B cell (primary cell): ENCODE data around the gene LMTK3. TPM values are rescaled to one million over a fixed set of nuclear protein-coding genes. Genes with fewer than 3 reads are reported as not detected.

Experiments used
- ATAC-seq: fragments of 200-7000 bp; cut with Tn5 transposase; one replicate; pipeline ENCODE4 v1.10.0; 2021; ENCODE audit warnings: low read depth, mild to moderate bottlenecking, moderate number of reproducible peaks, moderate library complexity
- CTCF ChIA-PET: fragments of 350-600 bp; sonication (Branson Sonifier 250); formaldehyde crosslinking; loops from one replicate; lab custom pipeline; 2021; ENCODE audit warnings: antibody characterized with exemption, inconsistent platforms; lab: Charles Lee
- POLR2A ChIA-PET: fragments of 350-600 bp; sonication (Branson Sonifier 250); formaldehyde crosslinking; loops from one replicate; lab custom pipeline; 2021; ENCODE audit warnings: antibody characterized with exemption; lab: Charles Lee
- DNase-seq: peaks from one replicate; pipeline ENCODE4 v3.0.0; 2013
- H2AFZ ChIP-seq: 2 replicates; pipeline ENCODE4 v1.6.1; 2012; ENCODE audit warnings: mild to moderate bottlenecking, low read depth, low read length; ENCODE audit not compliant: insufficient read depth, poor library complexity, severe bottlenecking
- H3K27ac ChIP-seq, 2 donors: 1 replicate in 1 of 2; 2 replicates in 1 of 2; pipeline ENCODE4 v1.5.1; 2012 to 2013; ENCODE audit warnings: low read length in 2 of 2, mild to moderate bottlenecking in 2 of 2, moderate library complexity in 1 of 2
- H3K27me3 ChIP-seq, 4 experiments: fragments of 200-600 bp in 1 of 4; sonication (generic) in 1 of 4; replicated peaks in 1 of 4; 1 replicate in 2 of 4; 2 replicates in 2 of 4; pipeline versions ENCODE4 v1.6.1 to v1.7.0; 2013 to 2016; ENCODE audit warnings: low read length in 3 of 4, mild to moderate bottlenecking in 2 of 4, mixed read lengths in 1 of 4, moderate library complexity in 1 of 4; ENCODE audit not compliant: insufficient read depth in 4 of 4, control insufficient read depth in 3 of 4; ENCODE audit errors: control extremely low read depth in 1 of 4
- H3K36me3 ChIP-seq, 2 experiments: replicated peaks in 1 of 2; 1 replicate in 1 of 2; 2 replicates in 1 of 2; pipeline versions ENCODE4 v1.6.1 to v1.7.1; 2013; ENCODE audit warnings: low read length in 1 of 2; ENCODE audit not compliant: insufficient read depth in 2 of 2, control insufficient read depth in 1 of 2; ENCODE audit errors: control extremely low read depth in 1 of 2, extremely low read depth in 1 of 2
- H3K4me1 ChIP-seq, 2 donors: fragments of 200-600 bp in 1 of 2; sonication (generic) in 1 of 2; 1 replicate in 1 of 2; 2 replicates in 1 of 2; pipeline versions ENCODE4 v1.5.1 to v1.6.1; 2013 to 2017; ENCODE audit warnings: low read length in 2 of 2; ENCODE audit not compliant: control insufficient read depth in 2 of 2, insufficient read depth in 2 of 2
- H3K4me2 ChIP-seq: replicated peaks from 2 replicates; pipeline ENCODE3; 2012; ENCODE audit warnings: mild to moderate bottlenecking, low read depth, low read length; ENCODE audit not compliant: poor library complexity, severe bottlenecking
- H3K4me3 ChIP-seq, 5 experiments: fragments of 200-600 bp in 1 of 5; sonication (generic) in 1 of 5; 1 replicate in 3 of 5; 2 replicates in 2 of 5; pipeline versions ENCODE4 v1.5.1 to v1.7.0; 2011 to 2016; ENCODE audit warnings: low read length in 4 of 5, mild to moderate bottlenecking in 4 of 5, low read depth in 2 of 5, control low read depth in 1 of 5, moderate library complexity in 1 of 5; ENCODE audit not compliant: insufficient read depth in 1 of 5; ENCODE audit errors: control extremely low read depth in 1 of 5, extremely low read depth in 1 of 5
- H3K79me2 ChIP-seq: fragments of 200-600 bp; sonication (generic); one replicate; pipeline ENCODE4 v1.6.0; 2016; ENCODE audit warnings: low read length; ENCODE audit not compliant: control insufficient read depth, insufficient read depth
- H3K9ac ChIP-seq: fragments of 200-600 bp; sonication (generic); 2 replicates; pipeline ENCODE4 v1.6.1; 2017; ENCODE audit warnings: mild to moderate bottlenecking, low read length, moderate library complexity
- H3K9me3 ChIP-seq, 3 donors: one replicate each; pipeline versions ENCODE4 v1.6.1 to v1.7.1; 2013; ENCODE audit warnings: low read length in 2 of 3; ENCODE audit not compliant: control insufficient read depth in 2 of 3, insufficient read depth in 1 of 3; ENCODE audit errors: control extremely low read depth in 1 of 3
- H4K20me1 ChIP-seq: 2 replicates; pipeline ENCODE4 v1.6.0; 2012; ENCODE audit warnings: mild to moderate bottlenecking, low read length; ENCODE audit not compliant: insufficient read depth, control insufficient read depth, poor library complexity, severe bottlenecking
- H3K27ac Mint-ChIP-seq: one replicate; pipeline ENCODE4 v1.8.0; 2021; ENCODE audit warnings: mixed read lengths
- H3K27me3 Mint-ChIP-seq: one replicate; pipeline ENCODE4 v1.8.0; 2021; ENCODE audit warnings: mixed read lengths
- H3K4me1 Mint-ChIP-seq: one replicate; pipeline ENCODE4 v1.8.0; 2021; ENCODE audit warnings: mixed read lengths
- H3K4me3 Mint-ChIP-seq: one replicate; pipeline ENCODE4 v1.8.0; 2021; ENCODE audit warnings: mixed read lengths
- H3K9me3 Mint-ChIP-seq: one replicate; pipeline ENCODE4 v1.8.0; 2022; ENCODE audit warnings: mixed read lengths; ENCODE audit not compliant: insufficient read depth
- CTCF ChIP-seq: fragments of 200-600 bp; IDR thresholded peaks from one replicate; pipeline ENCODE4 v1.8.0; 2022; ENCODE audit warnings: antibody characterized with exemption, mild to moderate bottlenecking
- EZH2 ChIP-seq: IDR thresholded peaks from 2 replicates; pipeline ENCODE4 v1.6.1; 2012; ENCODE audit warnings: borderline replicate concordance, low read depth, mild to moderate bottlenecking, moderate library complexity, low read length; ENCODE audit not compliant: insufficient read depth, poor library complexity, severe bottlenecking
- WGBS: methylation state at CpG from one replicate; pipeline ENCODE4 v1.1.5; 2013; ENCODE audit warnings: missing lambda C conversion rate; ENCODE audit not compliant: insufficient coverage; 5-methylcytosine and 5-hydroxymethylcytosine counted together
- intact Hi-C: fragments of 100-400 bp; cut with micrococcal nuclease; formaldehyde crosslinking; loops from one replicate; pipeline ENCODE4 v1.10.0; 2022
- polyA plus RNA-seq: library from polyadenylated mRNA; depleted of rRNA; stranded (reverse); fragments of >200 nt; gene quantifications from 2 replicates; pipeline ENCODE4 v1.2.3, GENCODE V29; 2012
- total RNA-seq, 2 donors: library from RNA; stranded (reverse); fragments of 120-200 nt in 1 of 2; gene quantifications; 1 replicate in 1 of 2; 2 replicates in 1 of 2; pipeline versions ENCODE4 v1.2.3 to v1.2.4, GENCODE V29; 2013 to 2022

LMTK3 gene
- total and polyA plus RNA-seq, 2 donors (not counting 1 experiment from before 2014, with no cell fraction given) = 0.19 to 1.6 TPM

DNA sequence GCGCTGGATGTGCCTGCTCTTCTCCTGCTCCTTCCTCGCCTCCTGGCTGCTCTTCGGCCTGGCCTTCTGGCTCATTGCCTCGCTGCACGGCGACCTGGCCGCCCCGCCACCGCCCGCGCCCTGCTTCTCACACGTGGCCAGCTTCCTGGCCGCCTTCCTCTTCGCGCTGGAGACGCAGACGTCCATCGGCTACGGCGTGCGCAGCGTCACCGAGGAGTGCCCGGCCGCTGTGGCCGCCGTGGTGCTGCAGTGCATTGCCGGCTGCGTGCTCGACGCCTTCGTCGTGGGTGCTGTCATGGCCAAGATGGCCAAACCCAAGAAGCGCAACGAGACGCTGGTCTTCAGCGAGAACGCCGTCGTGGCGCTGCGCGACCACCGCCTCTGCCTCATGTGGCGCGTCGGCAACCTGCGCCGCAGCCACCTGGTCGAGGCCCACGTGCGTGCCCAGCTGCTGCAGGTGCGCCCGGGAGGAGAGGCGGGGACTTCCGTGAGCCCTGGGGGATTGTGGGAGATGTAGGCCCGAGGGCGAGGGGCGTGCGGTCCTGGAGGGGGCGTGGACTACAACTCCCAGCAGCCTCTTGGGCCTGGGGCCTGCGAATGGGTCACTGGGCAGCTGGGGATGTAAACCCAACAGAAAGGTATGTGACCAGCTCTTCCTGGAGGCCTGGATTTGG, 49.5 kb downstream of the LMTK3 start:
- intact Hi-C loops = no loop called here
- POLR2A ChIA-PET = no interaction called here
- no peak for DNase-seq

More for the DNA sequence above, 49.5 kb downstream of the LMTK3 start:
- peaks cover 0 to 3% (median 0%) of the 10 kb centered on the region in 4 experiments for H3K27me3 ChIP-seq
- H3K79me2 ChIP-seq = no peaks in the 10 kb centered on the region
- ATAC-seq = no peak
- no peaks in the 10 kb centered on the region for H4K20me1 ChIP-seq
- no peak overlapping the region for H3K9ac ChIP-seq
- no peak overlapping the region for H3K27ac ChIP-seq
- no peaks in the 10 kb centered on the region for H3K4me1 Mint-ChIP-seq
- H3K27ac Mint-ChIP-seq = no peak overlapping the region
- H2AFZ ChIP-seq = no peak overlapping the region
- no peaks in the 10 kb centered on the region for H3K4me1 ChIP-seq
- WGBS = 95% methylated on average over 55 of the region's 62 CpGs
- H3K4me3 ChIP-seq = no peak overlapping the region
- no peaks in the 10 kb centered on the region for H3K9me3 Mint-ChIP-seq
- TF ChIP-seq CTCF = no peak
- TF ChIP-seq EZH2 = no peak
- H3K4me3 Mint-ChIP-seq = no peak overlapping the region
- no peaks in the 10 kb centered on the region for H3K36me3 ChIP-seq
- H3K9me3 ChIP-seq = no peaks in the 10 kb centered on the region
- CTCF ChIA-PET = no interaction called here
- no peaks in the 10 kb centered on the region for H3K27me3 Mint-ChIP-seq
- no peak overlapping the region for H3K4me2 ChIP-seq
